T-helper 2 cell treated with Interferon-gamma antibody and Interleukin-4, amounts not matched to agents 100 ng/mL and 5 ng/mL, for 36 hours (primary cell): ENCODE measurements around the gene NOTUM. TPM values are rescaled to one million over a fixed set of nuclear protein-coding genes. Genes with fewer than 3 reads are reported as not detected.

Source experiments
- intact Hi-C: fragments of 100-400 bp; cut with micrococcal nuclease; formaldehyde crosslinking; loops from one replicate; pipeline ENCODE4 v1.15.1; 2023
- total RNA-seq: library from RNA; stranded (reverse); gene quantifications from 2 replicates; pipeline ENCODE4 v1.2.3, GENCODE V29; 2022

Gene NOTUM
- total RNA-seq, 1 donor from 2014 or later, result 0.48 TPM

GRCh38 chr17:81978524-81979298 lies 17.7 kb upstream of the NOTUM start:
- intact Hi-C loops, result no loop called here

- intact Hi-C loops, result loop anchor here (1.0 kb wide), 2 partner anchors 9 to 46 kb away; partner anchors contain the start of gene LRRC45
Measured at GRCh38 chr17:81977211-81977808, 16.3 kb upstream of the NOTUM start, which contains the start of gene ASPSCR1. Gene ASPSCR1, plus strand, starts transcription at chr17:81977629. Its CDS starts 18 bp downstream, at chr17:81977647.

- intact Hi-C loops, result loop anchor here (1.0 kb wide), 2 partner anchors 8 to 47 kb away; partner anchors contain the start of gene LRRC45
Measured at GRCh38 chr17:81976332-81977210, 15.6 kb upstream of the NOTUM start.

- intact Hi-C loops, result no loop called here
Measured at GRCh38 chr17:81973432-81973831, 12.4 kb upstream of the NOTUM start.

GRCh38 chr17:81968850-81969812 lies 8.1 kb upstream of the NOTUM start:
- intact Hi-C loops, result loop anchor here (1.0 kb wide), 1 partner anchor 8 kb away; the partner anchor contains the start of gene ASPSCR1

GRCh38 chr17:81968396-81968745 lies 7.4 kb upstream of the NOTUM start:
- intact Hi-C loops, result loop anchor here (1.0 kb wide), 1 partner anchor 9 kb away; the partner anchor contains the start of gene ASPSCR1

GRCh38 chr17:81967533-81968395 lies 6.8 kb upstream of the NOTUM start:
- intact Hi-C loops, result loop anchor here (1.0 kb wide), 1 partner anchor 10 kb away; the partner anchor contains the start of gene ASPSCR1

- intact Hi-C loops, result no loop called here
Measured at GRCh38 chr17:81967244-81967532, 6.2 kb upstream of the NOTUM start.

GRCh38 chr17:81966343-81967243 lies 5.6 kb upstream of the NOTUM start:
- intact Hi-C loops, result no loop called here

GRCh38 chr17:81964081-81964849 lies 3.3 kb upstream of the NOTUM start:
- intact Hi-C loops, result no loop called here

- intact Hi-C loops, result no loop called here
Measured at GRCh38 chr17:81962499-81963441, 1.8 kb upstream of the NOTUM start.

GRCh38 chr17:81961521-81962498 lies 823 bp upstream of the NOTUM start:
- intact Hi-C loops, result no loop called here

- intact Hi-C loops, result no loop called here
Measured at GRCh38 chr17:81960130-81960958, 643 bp downstream of the NOTUM start.

GRCh38 chr17:81959362-81960129 lies 1.4 kb downstream of the NOTUM start:
- intact Hi-C loops, result loop anchor here (1.0 kb wide), 1 partner anchor 62 kb away; no protein-coding TSS in a partner anchor
